Gastroesophageal sphincter (tissue), 3 donors: ENCODE results near the gene NUBP1.

ENCODE experiments used
- CTCF ChIP-seq, 4 experiments: fragments of 200-600 bp in 2 of 4; fragments of 450-650 bp in 2 of 4; sonication (generic) in 1 of 4; IDR thresholded peaks; one replicate each; pipeline ENCODE4 v1.5.1; 2017 to 2019; ENCODE audit warnings: antibody characterized with exemption in 4 of 4, mild to moderate bottlenecking in 2 of 4, moderate library complexity in 2 of 4
- POLR2A ChIP-seq, 2 donors: fragments of 450-650 bp; IDR thresholded peaks; one replicate each; pipeline ENCODE4 v1.6.1; 2017; ENCODE audit warnings: antibody characterized with exemption in 2 of 2, mild to moderate bottlenecking in 2 of 2, moderate library complexity in 1 of 2
- POLR2AphosphoS5 ChIP-seq: sonication (generic); formaldehyde crosslinking; IDR thresholded peaks from one replicate; pipeline ENCODE4 v1.6.1; 2017; ENCODE audit warnings: antibody characterized with exemption

- TF ChIP-seq POLR2AphosphoS5, result no peak
- TF ChIP-seq CTCF (IDR thresholded peaks at IDR 0.05), result no peak
- TF ChIP-seq POLR2A (IDR thresholded peaks at IDR 0.05), result no peak
Observed at GRCh38 chr16:10750793-10751192, 7.2 kb downstream of the NUBP1 start.
